Smooth muscle cell (in vitro differentiated cells): ENCODE results near the gene IL10RB. TPM values are rescaled to one million over a fixed set of nuclear protein-coding genes. Genes with fewer than 3 reads are reported as not detected.

Experiments used
- DNase-seq: peaks from one replicate; lab custom pipeline; 2025; ENCODE audit not compliant: unreplicated experiment; lab: John Stamatoyannopoulos, UW
- H2AFZ ChIP-seq: fragments of 200-600 bp; sonication (generic); 2 replicates; pipeline ENCODE4 v1.6.0; 2016; ENCODE audit warnings: antibody characterized with exemption, low read depth, mild to moderate bottlenecking
- H3F3A ChIP-seq: fragments of 200-600 bp; sonication (generic); 2 replicates; pipeline ENCODE4 v1.6.0; 2017; ENCODE audit warnings: antibody characterized with exemption, low read depth
- H3K27ac ChIP-seq: fragments of 200-600 bp; sonication (generic); 2 replicates; pipeline ENCODE4 v1.5.1; 2016; ENCODE audit warnings: low read depth, mild to moderate bottlenecking
- H3K27me3 ChIP-seq: fragments of 200-600 bp; sonication (generic); 2 replicates; pipeline ENCODE4 v1.6.1; 2016; ENCODE audit warnings: low read depth, mild to moderate bottlenecking
- H3K36me3 ChIP-seq: fragments of 200-600 bp; sonication (generic); 2 replicates; pipeline ENCODE4 v1.5.1; 2016; ENCODE audit warnings: low read depth
- H3K4me1 ChIP-seq: fragments of 200-600 bp; sonication (generic); 2 replicates; pipeline ENCODE4 v1.5.1; 2016; ENCODE audit warnings: low read depth
- H3K4me2 ChIP-seq: fragments of 200-600 bp; sonication (generic); 2 replicates; pipeline ENCODE4 v1.6.0; 2016; ENCODE audit warnings: mild to moderate bottlenecking
- H3K4me3 ChIP-seq: fragments of 200-600 bp; sonication (generic); 2 replicates; pipeline ENCODE4 v1.5.1; 2016; ENCODE audit warnings: mild to moderate bottlenecking
- H3K79me2 ChIP-seq: fragments of 200-600 bp; sonication (generic); 2 replicates; pipeline ENCODE4 v1.6.0; 2016; ENCODE audit warnings: low read depth, mild to moderate bottlenecking
- H3K9ac ChIP-seq: fragments of 200-600 bp; sonication (generic); 2 replicates; pipeline ENCODE4 v1.6.0; 2016; ENCODE audit warnings: low read depth
- H3K9me3 ChIP-seq: fragments of 200-600 bp; sonication (generic); replicated peaks from 2 replicates; pipeline ENCODE4 v1.5.1; 2016; ENCODE audit warnings: low read depth
- H4K20me1 ChIP-seq: fragments of 200-600 bp; sonication (generic); 2 replicates; pipeline ENCODE4 v1.6.0; 2016; ENCODE audit warnings: low read depth
- WGBS: methylation state at CpG from one replicate; pipeline ENCODE4 v1.1.7; 2016; ENCODE audit warnings: low lambda C conversion rate; 5-methylcytosine and 5-hydroxymethylcytosine counted together
- polyA plus RNA-seq: library from polyadenylated mRNA; unstranded; fragments of >200 nt; fragmentation: Nextera tagmentation; extraction: Ambion mirVana; gene quantifications from 2 replicates; pipeline ENCODE4 v1.2.1, GENCODE V29; 2016
- total RNA-seq: library from RNA; depleted of rRNA; stranded (reverse); fragments of >200 nt; gene quantifications from 2 replicates; pipeline ENCODE4 v1.2.3, GENCODE V29; 2014
- TF ChIP-seq, protein P1 (sequence below): fragments of 200-600 bp; sonication (generic); IDR thresholded peaks from 2 replicates; pipeline ENCODE4 v1.5.1; 2017; ENCODE audit warnings: borderline replicate concordance, mild to moderate bottlenecking, antibody characterized with exemption; ENCODE audit not compliant: insufficient read depth, poor library complexity, severe bottlenecking

IL10RB gene
- total and polyA plus RNA-seq, 2 experiments from 2014 or later = 34.4 to 40.2 TPM

DNA sequence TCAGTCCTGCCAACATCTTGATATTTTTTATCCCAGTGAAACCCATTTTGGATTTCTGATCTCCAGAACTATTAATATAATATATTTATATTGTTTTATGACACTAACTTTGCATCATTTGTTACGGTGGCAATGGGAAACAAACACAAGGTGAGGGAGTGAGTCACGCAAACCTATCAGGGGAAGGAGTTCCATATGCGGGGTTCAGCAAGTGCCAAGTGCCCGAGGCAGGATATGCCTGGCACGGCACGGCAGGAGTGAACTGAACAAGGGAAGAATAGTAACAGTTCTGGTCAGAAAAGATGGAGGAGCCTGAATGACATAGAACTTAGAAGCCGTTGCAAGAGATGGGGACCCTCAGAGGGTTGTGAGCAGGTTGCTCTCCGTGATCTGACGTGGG, 7.7 kb upstream of the IL10RB start:
- Histone ChIP-seq H2AFZ (no peak overlapping the region), H3K27ac (no peak overlapping the region), H4K20me1 (no peaks in the 10 kb centered on the region), H3K27me3 (no peaks in the 10 kb centered on the region), H3K79me2 (no peaks in the 10 kb centered on the region), H3F3A (no peaks in the 10 kb centered on the region), H3K4me1 (no peaks in the 10 kb centered on the region), H3K36me3 (peaks cover 9% of the 10 kb centered on the region), H3K9me3 (no peaks in the 10 kb centered on the region), H3K4me2 (no peak overlapping the region), H3K9ac (no peak overlapping the region), H3K4me3 (no peak overlapping the region)
- no peak for DNase-seq
- TF ChIP-seq, protein P1, sequence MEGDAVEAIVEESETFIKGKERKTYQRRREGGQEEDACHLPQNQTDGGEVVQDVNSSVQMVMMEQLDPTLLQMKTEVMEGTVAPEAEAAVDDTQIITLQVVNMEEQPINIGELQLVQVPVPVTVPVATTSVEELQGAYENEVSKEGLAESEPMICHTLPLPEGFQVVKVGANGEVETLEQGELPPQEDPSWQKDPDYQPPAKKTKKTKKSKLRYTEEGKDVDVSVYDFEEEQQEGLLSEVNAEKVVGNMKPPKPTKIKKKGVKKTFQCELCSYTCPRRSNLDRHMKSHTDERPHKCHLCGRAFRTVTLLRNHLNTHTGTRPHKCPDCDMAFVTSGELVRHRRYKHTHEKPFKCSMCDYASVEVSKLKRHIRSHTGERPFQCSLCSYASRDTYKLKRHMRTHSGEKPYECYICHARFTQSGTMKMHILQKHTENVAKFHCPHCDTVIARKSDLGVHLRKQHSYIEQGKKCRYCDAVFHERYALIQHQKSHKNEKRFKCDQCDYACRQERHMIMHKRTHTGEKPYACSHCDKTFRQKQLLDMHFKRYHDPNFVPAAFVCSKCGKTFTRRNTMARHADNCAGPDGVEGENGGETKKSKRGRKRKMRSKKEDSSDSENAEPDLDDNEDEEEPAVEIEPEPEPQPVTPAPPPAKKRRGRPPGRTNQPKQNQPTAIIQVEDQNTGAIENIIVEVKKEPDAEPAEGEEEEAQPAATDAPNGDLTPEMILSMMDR = no peak
- 98% methylated on average over 9 of the region's 9 CpGs for WGBS

GRCh38 chr21:33259428-33259827, 6.7 kb upstream of the IL10RB start:
- no peak overlapping the region for H2AFZ ChIP-seq
- H3K36me3 ChIP-seq = peaks cover 9% of the 10 kb centered on the region
- peak overlapping the region; percentile 8 for H3K27ac ChIP-seq
- no peak for DNase-seq
- no peaks in the 10 kb centered on the region for H4K20me1 ChIP-seq
- no peak overlapping the region for H3K4me2 ChIP-seq
- WGBS = 74% methylated on average over 2 of the region's 2 CpGs
- H3K4me3 ChIP-seq = no peak overlapping the region
- no peaks in the 10 kb centered on the region for H3K4me1 ChIP-seq
- no peaks in the 10 kb centered on the region for H3K79me2 ChIP-seq
- no peaks in the 10 kb centered on the region for H3K27me3 ChIP-seq
- no peaks in the 10 kb centered on the region for H3F3A ChIP-seq
- no peaks in the 10 kb centered on the region for H3K9me3 ChIP-seq
- no peak overlapping the region for H3K9ac ChIP-seq
- TF ChIP-seq, protein P1 = no peak

DNA sequence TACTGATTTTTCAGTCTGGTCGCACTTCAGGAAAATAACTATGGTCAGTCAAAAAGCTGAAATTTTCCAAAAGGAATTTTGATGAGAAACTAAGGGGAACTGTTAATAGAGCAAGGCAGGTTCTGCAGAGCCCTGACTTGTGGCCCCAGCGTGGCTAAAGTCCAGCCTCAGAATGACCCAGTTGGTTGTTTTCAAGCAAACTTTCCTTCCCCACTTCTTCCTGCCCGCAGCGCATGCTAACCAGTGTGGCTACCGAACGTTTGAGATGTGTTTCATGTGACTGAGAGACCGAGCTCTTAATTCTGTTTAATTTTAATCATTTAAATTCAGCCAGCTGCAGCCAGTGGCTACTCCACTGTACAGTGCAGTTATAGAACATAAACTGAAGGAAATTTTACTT, 6.2 kb upstream of the IL10RB start:
- Histone ChIP-seq H3K9ac (no peak overlapping the region), H3K9me3 (no peaks in the 10 kb centered on the region), H3K79me2 (no peaks in the 10 kb centered on the region), H3K27me3 (no peaks in the 10 kb centered on the region), H3K4me3 (no peak overlapping the region), H3K27ac (peak overlapping the region; percentile 8), H3K4me1 (no peaks in the 10 kb centered on the region), H2AFZ (no peak overlapping the region), H3K4me2 (no peak overlapping the region), H3F3A (no peaks in the 10 kb centered on the region), H4K20me1 (peaks cover 5% of the 10 kb centered on the region), H3K36me3 (peaks cover 9% of the 10 kb centered on the region)
- TF ChIP-seq, protein P1 = no peak
- DNase-seq = no peak
- 95% methylated on average over 7 of the region's 7 CpGs for WGBS

DNA sequence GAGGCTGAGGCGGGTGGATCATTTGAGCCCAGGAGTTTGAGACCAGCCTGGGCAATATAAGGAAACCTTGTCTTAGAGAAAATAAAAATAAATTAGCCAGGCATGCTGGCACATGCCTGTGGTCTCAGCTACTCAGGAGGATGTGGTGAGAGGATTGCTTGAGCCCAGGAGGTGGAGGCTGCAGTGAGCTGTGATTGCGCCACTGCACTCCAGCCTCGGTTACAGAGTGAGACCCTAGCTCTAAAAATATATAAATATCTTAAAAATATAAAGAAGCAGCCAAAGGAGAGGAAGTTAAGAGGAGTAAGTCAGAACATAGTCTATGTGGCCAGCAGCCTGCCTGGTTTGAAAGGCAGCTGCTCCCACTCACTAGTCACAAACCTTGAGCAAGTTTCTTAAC, 4.5 kb upstream of the IL10RB start:
- Histone ChIP-seq H2AFZ (no peak overlapping the region), H3K9ac (no peak overlapping the region), H3K27me3 (no peaks in the 10 kb centered on the region), H3K4me1 (no peaks in the 10 kb centered on the region), H3K4me2 (no peak overlapping the region), H3K27ac (peak overlapping the region; percentile 32), H3K9me3 (no peaks in the 10 kb centered on the region), H3F3A (no peaks in the 10 kb centered on the region), H4K20me1 (peaks cover 14% of the 10 kb centered on the region), H3K4me3 (no peak overlapping the region), H3K79me2 (peaks cover under 1% of the 10 kb centered on the region), H3K36me3 (peaks cover 9% of the 10 kb centered on the region)
- TF ChIP-seq, protein P1 = no peak
- WGBS = 44% methylated on average over 3 of the region's 3 CpGs
- no peak for DNase-seq
